ENCODE measurements around the gene ALK.
"Not testable (repeated sequence)": the region's sequence is repeated elsewhere in the genome, so short reads cannot be mapped to it uniquely, and the experiment has no call there.

Gene ALK

DNA sequence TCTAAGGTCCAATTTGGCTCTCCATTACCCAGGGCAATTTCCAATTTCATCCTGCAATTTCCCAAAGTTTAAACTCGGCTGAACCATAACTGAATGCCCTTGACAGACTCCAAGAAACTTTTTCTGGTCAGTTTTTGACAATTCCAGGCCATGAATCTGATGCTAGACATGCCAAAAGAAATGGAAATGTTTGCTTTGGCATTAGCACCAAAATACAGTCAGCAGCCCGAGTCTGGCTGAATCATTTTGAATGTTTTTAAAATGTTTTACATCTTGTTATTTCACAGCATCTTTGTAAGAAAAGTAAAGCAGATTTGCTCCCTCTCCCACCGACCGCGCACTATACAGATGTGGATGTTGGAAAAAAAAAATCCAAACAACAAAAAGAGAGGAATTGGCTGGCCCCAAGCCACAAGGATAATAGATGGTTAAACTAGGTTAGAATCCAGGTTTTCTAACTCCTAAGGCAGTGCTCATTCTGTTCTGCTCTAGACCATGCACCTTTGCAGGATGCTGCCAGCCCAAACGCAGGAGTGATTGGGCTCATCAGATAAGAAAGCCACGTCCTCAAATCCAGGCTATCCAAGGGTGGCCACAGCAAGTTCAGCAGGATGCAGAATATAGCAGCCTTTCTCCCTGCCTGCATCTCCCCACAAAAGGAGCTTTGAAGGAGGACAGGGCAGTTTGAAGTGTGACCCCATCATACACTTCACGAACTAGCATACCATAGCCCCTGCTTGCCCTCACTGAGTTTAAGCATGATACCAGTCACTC lies 167.5 kb downstream of the ALK start:
- DNase-seq = no peak

DNA sequence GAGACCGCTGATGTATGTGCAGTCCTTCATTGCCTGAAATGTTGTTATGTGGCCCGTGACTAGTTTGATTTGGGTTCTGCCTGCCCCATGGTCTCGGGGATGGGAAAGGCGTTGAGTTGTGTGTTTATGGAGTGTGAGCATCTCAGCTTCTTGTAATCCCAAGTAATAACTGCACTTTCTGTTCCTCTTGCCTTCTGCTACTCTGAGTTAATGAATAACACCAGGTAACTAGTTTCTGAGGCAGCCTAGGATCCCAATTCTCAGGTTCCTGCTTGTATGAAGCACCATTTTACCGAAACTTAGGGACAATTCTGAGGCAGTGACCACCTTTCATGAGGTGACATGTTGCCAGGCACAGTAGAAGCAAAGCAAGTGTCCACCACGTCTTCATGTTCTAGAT lies 170.0 kb downstream of the ALK start:
- no peak for DNase-seq

DNA sequence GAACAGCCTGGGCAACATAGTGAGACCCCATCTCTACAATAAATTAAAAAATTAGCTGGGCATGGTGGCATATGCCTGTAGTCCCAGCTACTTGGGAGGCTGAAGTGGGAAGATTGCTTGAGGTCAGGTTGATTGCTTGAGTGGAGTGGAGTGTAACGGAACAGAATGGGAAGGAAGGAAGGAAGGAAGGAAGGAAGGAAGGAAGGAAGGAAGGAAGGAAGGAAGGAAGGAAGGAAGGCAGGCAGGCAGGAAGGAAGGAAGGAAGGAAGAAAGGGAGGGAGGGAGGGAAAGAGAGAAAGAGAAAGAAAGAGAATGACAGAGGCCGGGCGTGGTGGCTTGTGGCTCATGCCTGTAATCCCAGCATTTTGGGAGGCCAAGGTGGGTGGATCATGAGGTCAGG lies 170.9 kb downstream of the ALK start:
- not testable (repeated sequence) for DNase-seq

DNA sequence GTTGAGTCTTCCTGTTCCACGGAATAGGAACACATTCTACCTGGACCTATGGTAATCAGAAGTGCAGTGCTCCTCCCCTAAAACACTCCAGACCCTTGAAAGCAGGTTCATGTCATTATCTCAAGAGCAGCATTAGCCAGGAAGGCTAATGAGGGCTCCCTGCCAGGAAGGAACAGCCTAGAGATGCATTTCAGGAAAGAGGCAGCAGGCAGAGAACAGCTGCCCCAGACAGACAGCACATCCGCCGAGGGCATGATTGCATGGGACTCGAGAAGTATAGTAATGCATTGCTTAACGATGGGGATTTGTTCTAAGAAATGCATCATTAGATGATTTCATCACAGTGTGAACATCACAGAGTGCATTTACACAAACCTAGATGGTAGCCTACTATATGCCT lies 171.5 kb downstream of the ALK start:
- no peak for DNase-seq

DNA sequence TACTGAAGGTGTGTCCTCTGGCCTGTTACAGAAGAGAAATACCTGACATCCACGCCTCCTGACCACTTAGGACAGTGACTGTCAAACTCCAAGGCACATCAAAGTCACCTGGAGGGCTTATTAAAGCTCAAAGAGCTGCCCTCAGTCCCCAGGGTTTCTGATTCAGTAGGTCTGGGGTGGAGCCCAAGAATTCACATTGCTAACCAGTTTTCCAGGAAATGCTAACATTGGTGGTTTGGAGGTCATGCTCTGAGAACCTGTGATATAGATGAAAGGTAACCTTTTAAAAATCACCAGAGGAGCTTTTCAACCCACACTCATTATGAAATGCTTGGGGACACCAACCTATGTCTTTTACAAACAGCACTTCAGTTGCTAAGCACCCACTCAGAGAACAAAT lies 172.3 kb downstream of the ALK start:
- no peak for DNase-seq

DNA sequence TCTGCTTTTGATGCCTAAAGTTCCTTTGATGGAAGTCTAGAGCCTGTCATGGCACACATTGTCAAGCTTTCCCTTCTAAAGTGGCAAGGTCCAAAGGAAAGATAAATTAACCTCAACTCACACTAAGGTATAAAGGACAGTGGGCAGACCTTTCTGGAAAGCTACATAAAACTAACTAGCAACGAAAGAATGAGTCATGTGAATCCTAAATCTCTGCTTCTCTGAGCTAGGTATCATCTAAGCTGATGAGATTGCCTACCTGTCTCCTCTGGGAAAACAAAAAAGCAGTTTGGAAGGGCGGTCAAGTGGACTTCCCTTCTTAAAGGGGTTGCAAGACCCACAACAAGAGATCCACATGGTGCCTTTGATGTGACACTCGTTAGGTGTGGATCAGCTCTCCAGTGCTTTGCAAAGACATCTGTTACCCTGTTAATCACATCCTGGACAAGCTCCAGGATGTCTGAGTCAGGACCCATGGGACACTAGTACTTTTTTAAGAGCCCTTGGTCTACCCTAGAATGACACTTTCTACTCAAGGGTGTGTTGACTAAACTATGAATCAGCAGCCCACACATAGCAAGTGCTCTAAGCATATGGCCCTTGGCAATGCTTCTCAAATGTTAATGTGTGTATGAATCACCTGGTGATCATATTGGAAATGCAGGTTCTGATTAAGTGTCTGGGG lies 173.5 kb downstream of the ALK start:
- no peak for DNase-seq

DNA sequence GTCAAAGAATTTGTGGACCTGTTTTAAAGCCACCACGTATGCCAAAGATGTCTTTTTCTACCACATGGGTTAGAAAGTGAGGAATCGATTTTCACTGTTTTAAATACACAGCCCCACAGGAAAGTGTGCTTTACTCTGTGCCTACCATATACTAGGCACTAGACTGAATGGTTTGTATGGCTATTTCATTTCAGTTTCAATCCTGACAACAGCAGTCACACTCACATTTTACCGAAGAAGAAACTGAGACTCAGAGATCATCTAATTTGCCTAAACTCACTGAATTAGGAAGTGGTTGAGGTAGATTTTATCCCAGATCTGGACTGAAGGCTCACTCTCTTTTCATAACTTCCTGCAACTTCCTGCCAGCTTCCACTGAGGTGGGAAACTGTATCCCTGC lies 176.4 kb downstream of the ALK start:
- no peak for DNase-seq

DNA sequence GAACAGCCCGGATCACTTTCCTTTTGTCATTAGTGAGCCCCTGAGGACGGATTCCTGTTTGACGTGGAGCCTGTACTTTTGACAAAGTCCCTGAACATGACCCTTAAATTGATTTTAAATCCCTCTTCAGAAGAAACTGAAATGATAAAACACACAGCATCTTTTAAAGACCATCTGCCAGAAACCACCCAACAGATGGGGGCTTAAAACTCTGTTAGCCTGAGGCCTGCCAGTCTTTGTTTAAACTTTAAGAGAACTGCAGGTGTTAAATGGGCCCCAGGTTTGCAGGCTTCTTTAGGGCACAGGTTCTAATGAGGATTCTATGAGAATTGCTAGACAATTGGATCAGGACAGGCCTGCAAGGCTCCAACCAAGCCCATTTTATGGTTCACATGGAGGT lies 177.9 kb downstream of the ALK start:
- DNase-seq = no peak

DNA sequence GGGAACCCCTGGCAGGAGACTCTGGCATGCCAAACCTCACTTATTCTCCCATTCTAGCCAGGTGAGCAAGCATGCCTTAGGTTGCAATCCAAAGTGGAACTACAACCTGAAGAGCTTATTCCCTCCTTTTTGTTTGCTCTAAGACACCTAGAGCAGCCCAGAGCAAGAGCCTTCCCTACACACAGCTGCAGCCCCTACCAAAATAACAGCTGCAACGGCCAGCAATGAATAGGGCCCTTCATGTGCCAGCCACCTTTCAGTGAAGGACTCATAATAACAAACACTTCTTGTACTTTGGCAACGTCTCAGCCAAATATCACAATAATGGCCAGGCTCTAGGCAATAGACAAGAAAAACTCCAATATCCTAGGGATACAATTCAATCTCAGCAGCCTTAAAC lies 178.7 kb downstream of the ALK start:
- no peak for DNase-seq

DNA sequence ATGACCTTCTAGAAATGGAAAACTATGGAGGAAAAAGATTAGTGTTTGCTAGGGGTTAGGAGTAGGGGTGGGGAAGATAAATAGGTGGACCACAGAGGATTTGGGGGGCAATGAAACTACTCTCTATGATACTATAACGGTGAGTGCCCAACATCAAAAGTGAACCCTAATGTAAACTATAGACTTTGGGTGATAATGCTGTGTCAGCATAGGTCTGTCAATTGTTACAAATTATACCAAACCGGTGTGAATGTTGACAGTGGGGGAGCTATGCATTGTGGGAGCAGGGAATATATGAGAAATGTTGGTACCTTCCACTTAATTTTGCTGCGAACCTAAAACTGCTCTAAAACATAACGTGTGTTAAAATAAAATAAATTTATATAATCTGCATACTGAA lies 180.3 kb downstream of the ALK start:
- DNase-seq = no peak

DNA sequence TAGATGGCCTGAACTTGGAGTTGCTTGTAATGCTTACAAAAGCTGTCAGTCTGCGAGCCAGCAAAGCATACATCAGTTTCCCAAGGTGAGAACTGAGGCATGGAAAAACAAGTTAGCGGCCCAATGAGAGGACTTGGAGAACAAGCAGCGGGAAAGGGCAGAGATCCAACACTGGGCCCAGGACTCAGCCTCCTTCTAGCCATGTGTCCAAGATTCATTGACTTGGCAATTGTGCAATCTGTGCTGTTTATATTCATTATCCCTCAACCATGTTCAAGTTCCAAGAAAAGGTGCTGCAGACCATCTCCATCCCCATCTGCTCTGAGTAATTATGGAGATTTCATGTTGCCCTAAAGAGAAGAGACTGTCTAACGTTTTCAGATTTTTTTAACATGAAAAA lies 187.4 kb downstream of the ALK start:
- DNase-seq = no peak

DNA sequence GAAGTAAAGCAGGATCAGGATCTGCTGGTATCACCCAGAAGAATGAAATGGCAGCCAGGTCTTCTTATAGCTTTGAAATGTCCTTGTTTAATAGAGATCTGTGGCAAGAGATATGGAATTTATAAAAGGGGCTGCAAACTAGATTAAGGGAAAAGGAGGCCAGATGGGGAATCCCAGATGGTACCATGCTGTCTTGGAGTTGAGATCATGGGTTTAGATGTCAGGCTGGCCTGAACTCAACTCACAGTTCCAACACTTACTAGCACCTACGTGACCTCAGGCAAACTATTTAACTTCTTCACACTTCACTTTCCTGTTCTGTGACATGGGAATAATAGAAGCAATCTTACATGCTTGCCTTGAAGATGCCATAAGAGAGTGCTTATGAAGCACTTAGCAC lies 188.2 kb downstream of the ALK start:
- no peak for DNase-seq

DNA sequence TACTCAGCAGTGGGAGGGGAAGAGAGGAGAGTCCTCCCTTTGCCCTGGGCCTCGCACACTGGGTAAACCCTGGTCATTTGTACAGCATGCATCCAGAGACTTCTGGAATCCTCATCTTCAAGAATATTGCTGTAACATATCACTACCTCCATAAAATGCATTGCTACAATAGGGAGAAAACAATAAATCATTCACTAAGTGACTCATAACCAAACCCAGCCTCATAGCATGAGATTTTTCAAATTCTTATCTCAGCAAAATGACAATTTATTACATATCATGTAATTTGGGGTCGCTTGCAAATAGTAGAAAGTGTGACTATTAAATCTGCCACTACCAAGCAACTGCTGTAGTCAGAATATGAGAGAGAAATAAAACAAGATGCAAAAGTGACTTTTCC lies 189.4 kb downstream of the ALK start:
- DNase-seq = no peak

DNA sequence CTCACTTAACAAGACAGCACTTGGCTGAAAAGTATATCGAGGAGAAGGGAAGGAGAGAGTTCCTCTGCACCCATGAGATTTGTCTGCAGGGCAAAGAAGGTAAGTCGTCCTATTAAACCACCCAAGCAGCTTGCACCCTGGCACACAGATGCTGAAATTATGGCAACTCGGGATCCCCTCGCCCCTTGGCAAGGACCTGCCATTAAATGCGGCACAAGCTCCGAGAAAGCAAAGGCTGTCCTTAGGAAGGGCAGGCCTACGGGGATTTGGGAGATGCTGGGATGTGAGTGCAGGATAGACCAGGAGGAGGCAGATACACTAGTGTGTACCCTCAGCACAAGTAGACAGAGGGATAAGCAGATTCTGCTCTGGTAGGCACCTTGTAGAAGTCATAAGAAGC lies 191.5 kb downstream of the ALK start:
- DNase-seq = no peak

DNA sequence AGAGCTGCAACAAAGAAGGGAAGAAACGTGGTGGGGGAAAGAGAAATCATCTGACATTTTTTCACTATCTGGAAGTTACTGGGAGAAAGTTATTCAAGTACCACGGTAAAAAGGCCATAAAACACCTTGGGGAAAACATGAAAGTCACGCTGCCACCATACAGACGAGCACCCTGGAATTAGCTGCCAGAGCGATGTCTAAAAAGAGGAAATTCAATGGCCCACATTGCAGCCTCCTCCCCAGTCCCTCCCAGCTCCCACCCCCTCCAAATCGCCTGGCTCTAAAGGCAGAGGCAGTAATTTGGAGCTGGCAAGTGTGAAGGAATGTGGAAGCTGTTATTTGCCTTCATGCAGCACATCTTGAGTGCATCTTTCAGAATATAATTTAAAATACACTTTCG lies 192.0 kb downstream of the ALK start:
- DNase-seq = no peak

DNA sequence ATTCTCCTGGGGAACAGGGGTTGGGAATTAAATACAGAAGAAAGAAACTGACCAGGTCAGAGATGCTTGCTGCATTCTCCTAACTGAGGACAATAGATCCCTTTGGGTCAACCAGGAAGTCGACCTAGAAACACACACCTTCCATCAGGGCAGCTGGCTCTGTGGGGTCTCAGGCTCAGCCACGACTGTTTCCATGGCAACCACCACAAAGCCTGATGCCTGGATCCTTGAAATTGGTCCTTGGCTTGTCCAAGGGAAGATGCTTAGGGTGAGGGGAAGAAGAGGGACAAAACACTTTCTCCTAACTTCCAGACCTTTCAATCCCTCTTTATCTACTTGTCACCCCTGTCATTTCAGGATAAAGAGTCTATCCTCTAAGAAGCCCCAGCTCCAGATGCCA lies 194.4 kb downstream of the ALK start:
- DNase-seq = no peak

DNA sequence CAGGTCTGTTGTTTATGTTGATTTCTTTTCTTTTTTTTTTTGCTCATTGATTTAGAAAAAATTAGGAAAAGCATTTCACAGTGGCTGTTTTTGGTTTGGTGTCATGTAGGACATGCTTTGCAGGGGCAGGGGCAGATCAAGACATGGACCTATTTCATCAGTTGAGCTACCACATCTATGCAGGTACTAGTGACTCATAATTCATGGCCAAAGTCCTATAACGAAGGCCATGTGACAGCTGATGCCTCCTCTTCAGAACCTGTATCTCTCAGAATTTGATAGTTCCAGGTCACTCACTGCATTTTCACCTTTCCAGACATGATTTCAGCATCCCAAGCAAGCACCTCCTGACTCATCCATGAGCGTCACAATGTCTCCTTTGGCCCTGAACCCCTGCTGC lies 195.8 kb downstream of the ALK start:
- no peak for DNase-seq

DNA sequence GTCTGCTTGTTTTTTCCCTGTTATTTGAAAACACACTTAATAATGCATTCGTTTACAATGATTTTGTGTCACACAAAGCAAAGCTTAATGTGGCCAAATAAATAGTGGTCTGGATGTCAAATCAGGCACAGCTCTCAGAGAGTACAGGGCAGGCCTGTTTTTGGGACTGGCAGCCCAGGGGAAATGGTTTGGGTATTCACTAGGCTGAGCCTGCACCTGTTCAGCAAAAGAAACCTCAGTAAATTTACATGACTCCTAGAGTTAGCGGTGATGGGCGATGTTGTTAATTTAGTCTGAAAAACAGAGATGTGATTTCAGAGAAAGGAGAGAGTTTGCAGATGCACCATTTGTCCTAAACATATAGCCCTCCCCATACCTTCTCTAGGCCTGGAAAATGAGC lies 197.1 kb downstream of the ALK start:
- no peak for DNase-seq

DNA sequence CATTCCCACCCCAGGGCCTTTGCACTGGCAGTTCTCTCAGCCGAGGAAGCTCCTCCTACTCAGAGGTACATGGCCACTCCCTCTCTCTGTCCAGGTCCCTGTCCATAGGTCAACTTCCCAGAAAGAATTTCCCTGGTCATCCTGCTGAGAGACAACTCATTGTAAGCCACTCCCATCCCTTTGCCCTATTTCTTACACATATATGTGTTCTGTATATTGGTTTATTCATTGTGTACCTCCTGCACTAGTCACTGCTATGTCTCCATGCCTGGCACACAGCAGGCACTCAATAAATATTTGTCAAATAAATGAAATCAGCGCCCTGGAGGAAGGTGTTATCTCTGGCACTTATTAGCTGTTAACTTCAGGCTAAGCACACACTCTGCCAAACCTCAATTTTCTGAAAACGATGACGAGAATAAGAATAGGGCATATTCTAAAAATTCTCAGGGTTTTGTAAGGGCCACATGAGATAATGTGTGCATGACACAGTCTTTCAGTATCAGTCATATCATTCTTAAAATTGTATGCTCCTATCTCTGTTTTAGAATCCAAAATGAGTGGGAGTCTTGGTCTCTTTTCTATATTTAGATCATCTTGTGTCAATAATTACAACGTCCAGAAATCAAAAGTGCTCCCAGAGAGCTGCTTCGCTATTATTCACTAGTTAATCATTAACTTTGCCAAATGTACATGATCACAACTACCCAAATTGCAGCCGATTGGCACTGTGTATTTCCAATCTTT lies 198.0 kb downstream of the ALK start:
- DNase-seq = no peak

DNA sequence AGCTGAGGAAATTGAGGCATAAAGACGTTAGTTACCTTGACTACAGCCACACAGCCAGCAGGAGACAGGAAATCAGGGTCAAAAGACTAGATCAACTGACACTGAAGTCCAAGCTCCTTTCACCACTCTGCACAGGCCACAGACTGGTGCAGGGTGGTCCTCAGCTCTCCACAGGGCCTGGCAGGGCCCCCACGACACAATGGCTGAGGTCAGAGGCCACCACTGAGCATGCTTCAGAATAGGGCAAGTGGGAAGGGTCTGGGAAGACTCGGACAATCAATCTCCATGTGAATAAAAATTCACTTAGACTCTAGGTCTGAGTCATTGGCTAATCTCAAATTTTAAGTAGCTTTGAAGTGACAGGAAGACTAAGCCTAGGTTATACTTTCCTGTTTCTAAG lies 201.7 kb downstream of the ALK start:
- no peak for DNase-seq

DNA sequence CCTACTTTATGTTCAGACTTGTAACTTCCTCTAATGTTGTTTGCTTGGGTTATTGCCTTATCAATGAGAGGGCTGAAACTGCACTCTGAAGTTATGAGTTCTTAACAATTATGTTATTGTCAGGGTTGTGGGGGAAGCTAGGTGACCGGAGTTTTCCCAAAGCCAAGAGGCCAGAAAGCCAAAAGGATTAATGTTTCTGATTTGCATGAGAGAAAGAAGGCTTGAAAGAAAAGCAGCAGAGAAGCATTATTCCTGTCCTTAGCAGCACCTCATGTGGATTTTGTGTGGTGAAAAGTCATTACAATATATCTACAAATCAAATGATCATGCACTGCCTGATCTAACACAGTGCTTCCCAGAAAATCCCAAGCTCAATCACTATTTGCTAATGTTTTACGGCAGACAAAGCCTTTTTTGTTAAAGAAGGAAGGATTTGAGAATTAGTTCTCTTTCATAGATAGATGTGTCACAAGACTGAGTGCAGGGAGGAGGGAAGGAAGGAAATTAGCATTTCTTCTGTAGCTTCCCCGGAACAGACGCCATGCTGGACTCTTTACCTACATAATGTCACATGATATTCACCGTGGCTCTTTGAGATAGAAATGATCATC lies 203.2 kb downstream of the ALK start:
- DNase-seq = no peak

DNA sequence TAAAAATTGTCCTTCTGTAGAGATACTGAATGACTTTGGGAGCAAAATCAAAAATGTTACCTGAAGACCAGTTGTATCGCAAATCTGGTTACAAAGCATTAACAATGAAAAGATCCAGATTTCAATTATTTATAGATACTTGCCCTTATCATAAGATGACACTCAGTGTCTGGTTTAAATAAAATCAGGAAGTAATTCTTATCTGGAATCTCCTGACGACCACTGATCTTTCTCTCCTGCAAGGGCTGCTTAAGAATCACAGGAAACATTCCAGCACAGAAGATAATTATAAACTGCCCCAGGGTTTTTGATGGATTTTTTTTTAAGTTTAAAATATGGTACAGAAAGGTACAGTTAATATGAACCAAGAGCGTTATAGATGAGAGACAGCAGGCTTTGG lies 205.7 kb downstream of the ALK start:
- DNase-seq = no peak

DNA sequence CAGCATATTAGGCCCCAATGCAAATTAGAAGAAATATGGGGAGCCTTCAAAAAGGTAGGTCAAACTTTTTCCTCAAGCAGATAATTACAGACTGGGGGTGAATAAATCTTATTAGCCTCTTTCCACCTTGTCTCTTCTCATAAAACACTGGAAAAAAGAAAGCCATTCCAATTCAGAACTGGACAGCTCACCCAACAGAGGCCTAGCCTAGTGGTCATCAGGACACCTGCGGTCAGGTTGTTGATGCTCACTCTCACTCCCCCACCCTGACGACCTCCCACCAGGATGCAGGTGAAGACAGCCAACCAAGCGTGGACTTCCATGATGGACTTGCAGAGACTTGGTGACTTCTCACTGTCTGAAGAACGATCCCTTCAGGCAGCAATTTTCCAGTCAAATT lies 207.1 kb downstream of the ALK start:
- DNase-seq = no peak

Measured in AML-193 (cell line).